K562 (cell line): Measurements from ENCODE around the gene ENTPD8. TPM values are rescaled to one million over a fixed set of nuclear protein-coding genes. Genes with fewer than 3 reads are reported as not detected.

Experiments used
- BDP1 ChIP-seq: IDR thresholded peaks from 3 replicates; pipeline ENCODE4 v1.6.1; 2011; ENCODE audit not compliant: insufficient read length, insufficient read depth
- CGGBP1 ChIP-seq: fragments of 250-450 bp; sonication (Bioruptor Pico); IDR thresholded peaks from 2 replicates; pipeline ENCODE4 v1.9.0; 2021; ENCODE audit warnings: mild to moderate bottlenecking
- E2F4 ChIP-seq: sonication (generic); formaldehyde crosslinking; IDR thresholded peaks from 2 replicates; pipeline ENCODE4 v1.8.0; 2022; ENCODE audit warnings: mild to moderate bottlenecking, low read depth, missing genetic modification reagents
- FOXO4 ChIP-seq: fragments of 450-650 bp; formaldehyde crosslinking; IDR thresholded peaks from 2 replicates; pipeline ENCODE4 v1.4.0; 2020; ENCODE audit warnings: mild to moderate bottlenecking, moderate library complexity
- LARP7 ChIP-seq: fragments of 450-650 bp; IDR thresholded peaks from 2 replicates; pipeline ENCODE4 v1.6.1; 2016
- LCOR ChIP-seq: sonication (generic); formaldehyde crosslinking; IDR thresholded peaks from 2 replicates; pipeline ENCODE4 v1.8.0; 2022; ENCODE audit warnings: mild to moderate bottlenecking, missing genetic modification reagents
- MCM3 ChIP-seq: fragments of 450-650 bp; IDR thresholded peaks from 2 replicates; pipeline ENCODE4 v1.6.1; 2016
- NCOR1 ChIP-seq: fragments of 450-650 bp; IDR thresholded peaks from 2 replicates; pipeline ENCODE4 v1.6.1; 2016; ENCODE audit warnings: mild to moderate bottlenecking, moderate library complexity
- NEUROD1 ChIP-seq: fragments of 150-350 bp; IDR thresholded peaks from 2 replicates; pipeline ENCODE4 v1.6.1; 2014; ENCODE audit warnings: borderline replicate concordance, low read length, low read depth; ENCODE audit not compliant: partially characterized antibody
- PTRF ChIP-seq: fragments of 450-650 bp; IDR thresholded peaks from 2 replicates; pipeline ENCODE4 v1.6.1; 2016; ENCODE audit warnings: mild to moderate bottlenecking, missing genetic modification characterization, missing compliant biosample characterization
- RB1 ChIP-seq: fragments of 450-650 bp; IDR thresholded peaks from 2 replicates; pipeline ENCODE4 v1.6.1; 2017; ENCODE audit warnings: low read depth, mild to moderate bottlenecking
- SMARCA5 ChIP-seq: fragments of 450-650 bp; IDR thresholded peaks from 2 replicates; pipeline ENCODE4 v1.6.1; 2016
- STAG1 ChIP-seq: sonication (generic); formaldehyde crosslinking; IDR thresholded peaks from 2 replicates; pipeline ENCODE4 v1.5.0; 2020; ENCODE audit warnings: missing genetic modification reagents, borderline replicate concordance
- ZC3H4 ChIP-seq: sonication (generic); formaldehyde crosslinking; IDR thresholded peaks from 2 replicates; pipeline ENCODE4 v1.9.0; 2021; ENCODE audit warnings: missing genetic modification reagents, borderline replicate concordance
- ZFX ChIP-seq: sonication (generic); formaldehyde crosslinking; IDR thresholded peaks from 2 replicates; pipeline ENCODE4 v1.8.0; 2022; ENCODE audit warnings: mild to moderate bottlenecking, missing genetic modification reagents, moderate library complexity
- ZNF280B ChIP-seq: fragments of 250-450 bp; sonication (Bioruptor Pico); IDR thresholded peaks from 2 replicates; pipeline ENCODE4 v1.5.1; 2021; ENCODE audit warnings: mild to moderate bottlenecking
- ZNF589 ChIP-seq: fragments of 200-800 bp; sonication (Bioruptor generic); IDR thresholded peaks from 2 replicates; pipeline ENCODE4 v1.6.1; 2016; ENCODE audit warnings: low read depth, missing genetic modification characterization, missing compliant biosample characterization
- polyA plus RNA-seq, 8 experiments: library from polyadenylated mRNA; depleted of rRNA in 4 of 8; stranded (reverse) in 5 of 8; unstranded in 3 of 8; fragments of >200 nt; fragmentation: Nextera tagmentation in 2 of 8; fragmentation: Illumina TruSeq in 1 of 8; extraction: Ambion mirVana in 2 of 8; extraction: Trizol in 1 of 8; gene quantifications; 2 replicates each; pipeline versions ENCODE4 v1.2.1 to v1.2.3, GENCODE V29; 2011 to 2014; ENCODE audit warnings: inconsistent platforms in 1 of 8, missing spikeins in 1 of 8
- total RNA-seq, 7 experiments: library from RNA; depleted of rRNA in 6 of 7; stranded (reverse); fragments of >200 nt in 6 of 7; fragmentation: Illumina TruSeq in 2 of 7; extraction: Trizol in 2 of 7; gene quantifications; 2 replicates each; pipeline versions ENCODE4 v1.2.1 to v1.2.3, GENCODE V29; 2011 to 2021; ENCODE audit warnings: low replicate concordance in 1 of 7
- TF ChIP-seq, protein P1 (sequence below): fragments of 250-450 bp; sonication (Bioruptor Pico); IDR thresholded peaks from 2 replicates; pipeline ENCODE4 v1.8.0; 2021; ENCODE audit warnings: moderate library complexity, mild to moderate bottlenecking, inconsistent platforms
- TF ChIP-seq, protein P2 (sequence below): fragments of 250-450 bp; sonication (Bioruptor Pico); IDR thresholded peaks from 2 replicates; pipeline ENCODE4 v1.8.0; 2022; ENCODE audit warnings: inconsistent platforms
- TF ChIP-seq, protein P3 (sequence below): fragments of 250-450 bp; sonication (Bioruptor Pico); IDR thresholded peaks from 2 replicates; pipeline ENCODE4 v1.4.0; 2020; ENCODE audit warnings: mild to moderate bottlenecking, moderate library complexity

The ENTPD8 gene
- total and polyA plus RNA-seq, 9 of the 15 experiments (the other 6 are each of a cell fraction or from before 2014, with no cell fraction given): 0.06 to 0.27 (median 0.19) TPM; not detected in 5

GRCh38 chr9:137422604-137423513 lies 18.3 kb downstream of the ENTPD8 start, which contains the start of the genes EXD3 and NOXA1 (continued):
- TF ChIP-seq, protein P1, sequence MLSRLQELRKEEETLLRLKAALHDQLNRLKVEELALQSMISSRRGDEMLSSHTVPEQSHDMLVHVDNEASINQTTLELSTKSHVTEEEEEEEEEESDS: no peak
- TF ChIP-seq CGGBP1 (no peak), NCOR1 (peak; percentile 44; the same call in 1 of the 2 replicates), LARP7 (no peak), STAG1 (CRISPR knock-in tag) (no peak), NEUROD1 (peak; percentile 61), LCOR (CRISPR knock-in tag) (no peak; the same call in 1 of the 2 replicates), MCM3 (no peak), ZNF280B (CRISPR knock-in tag) (no peak), ZC3H4 (no peak), PTRF (no peak), FOXO4 (CRISPR knock-in tag) (no peak), ZFX (peak; percentile 69), SMARCA5 (no peak), ZNF589 (CRISPR knock-in tag) (peak; percentile 86), RB1 (peak; percentile 97), E2F4 (CRISPR knock-in tag) (no peak), BDP1 (no peak)
- TF ChIP-seq, protein P2, sequence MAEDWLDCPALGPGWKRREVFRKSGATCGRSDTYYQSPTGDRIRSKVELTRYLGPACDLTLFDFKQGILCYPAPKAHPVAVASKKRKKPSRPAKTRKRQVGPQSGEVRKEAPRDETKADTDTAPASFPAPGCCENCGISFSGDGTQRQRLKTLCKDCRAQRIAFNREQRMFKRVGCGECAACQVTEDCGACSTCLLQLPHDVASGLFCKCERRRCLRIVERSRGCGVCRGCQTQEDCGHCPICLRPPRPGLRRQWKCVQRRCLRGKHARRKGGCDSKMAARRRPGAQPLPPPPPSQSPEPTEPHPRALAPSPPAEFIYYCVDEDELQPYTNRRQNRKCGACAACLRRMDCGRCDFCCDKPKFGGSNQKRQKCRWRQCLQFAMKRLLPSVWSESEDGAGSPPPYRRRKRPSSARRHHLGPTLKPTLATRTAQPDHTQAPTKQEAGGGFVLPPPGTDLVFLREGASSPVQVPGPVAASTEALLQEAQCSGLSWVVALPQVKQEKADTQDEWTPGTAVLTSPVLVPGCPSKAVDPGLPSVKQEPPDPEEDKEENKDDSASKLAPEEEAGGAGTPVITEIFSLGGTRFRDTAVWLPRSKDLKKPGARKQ: no peak
- TF ChIP-seq, protein P3, sequence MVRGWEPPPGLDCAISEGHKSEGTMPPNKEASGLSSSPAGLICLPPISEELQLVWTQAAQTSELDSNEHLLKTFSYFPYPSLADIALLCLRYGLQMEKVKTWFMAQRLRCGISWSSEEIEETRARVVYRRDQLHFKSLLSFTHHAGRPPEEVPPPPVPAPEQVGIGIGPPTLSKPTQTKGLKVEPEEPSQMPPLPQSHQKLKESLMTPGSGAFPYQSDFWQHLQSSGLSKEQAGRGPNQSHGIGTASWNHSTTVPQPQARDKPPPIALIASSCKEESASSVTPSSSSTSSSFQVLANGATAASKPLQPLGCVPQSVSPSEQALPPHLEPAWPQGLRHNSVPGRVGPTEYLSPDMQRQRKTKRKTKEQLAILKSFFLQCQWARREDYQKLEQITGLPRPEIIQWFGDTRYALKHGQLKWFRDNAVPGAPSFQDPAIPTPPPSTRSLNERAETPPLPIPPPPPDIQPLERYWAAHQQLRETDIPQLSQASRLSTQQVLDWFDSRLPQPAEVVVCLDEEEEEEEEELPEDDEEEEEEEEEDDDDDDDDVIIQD (CRISPR knock-in tag): no peak
